ENCODE results near the gene C12orf42. TPM values are rescaled to one million over a fixed set of nuclear protein-coding genes. Genes with fewer than 3 reads are reported as not detected.

C12orf42 gene
- total and polyA plus RNA-seq, 2 of the 4 experiments (the other 2 are of a cell fraction) = not detected

GRCh38 chr12:103442822-103443221 lies 52.9 kb downstream of the C12orf42 start:
- Histone ChIP-seq H3K27ac (ENCODE audit: insufficient read depth, low read length) (no peak overlapping the region), H2BK120ac (ENCODE audit: low read depth, low read length) (no peak overlapping the region), H4K20me1 (ENCODE audit: insufficient read depth, low read length) (no peaks in the 10 kb centered on the region), H2AFZ (replicated peaks; ENCODE audit: low read length, poor library complexity) (no peak overlapping the region), H3K14ac (replicated peaks; ENCODE audit: low read depth, low read length) (no peak overlapping the region), H3K27me3 (ENCODE audit: control insufficient read depth, insufficient read depth, low read length) (no peaks in the 10 kb centered on the region), H3K56ac (ENCODE audit: extremely low read depth, insufficient read depth, low read length) (no peak overlapping the region), H2BK20ac (ENCODE audit: low read depth, low read length) (no peak overlapping the region), H4K5ac (ENCODE audit: low read depth, low read length) (no peak overlapping the region), H3K4me2 (ENCODE audit: low read depth, low read length) (no peak overlapping the region), H4K91ac (ENCODE audit: insufficient read depth, low read depth, low read length) (no peak overlapping the region), H3K9me3 (ENCODE audit: control insufficient read depth, insufficient read depth, low read length) (0 out of 2 replicates have a peak, but pooled peaks cover 2% of the 10 kb centered on the region), H2BK5ac (ENCODE audit: low read depth, low read length, poor library complexity, severe bottlenecking) (no peak overlapping the region), H3K36me3 (ENCODE audit: control insufficient read depth, insufficient read depth, low read length) (no peaks in the 10 kb centered on the region), H2BK15ac (ENCODE audit: low read depth, low read length) (no peak overlapping the region), H3K4me3 (ENCODE audit: insufficient read depth, low read depth, low read length) (no peak overlapping the region), H3K23ac (ENCODE audit: low read depth, low read length) (no peak overlapping the region), H3K9me1 (ENCODE audit: insufficient read depth, low read length) (no peaks in the 10 kb centered on the region), H4K8ac (ENCODE audit: low read depth in 2 of 2, low read length in 2 of 2) (no peak overlapping the region), H3K18ac (ENCODE audit: low read depth, low read length) (no peak overlapping the region), H3K79me1 (ENCODE audit: low read depth in 1 of 2, low read length in 2 of 2) (no peaks in the 10 kb centered on the region), H3K4me1 (ENCODE audit: control insufficient read depth, insufficient read depth, low read length) (no peaks in the 10 kb centered on the region), H2AK5ac (ENCODE audit: low read depth, low read length) (no peak overlapping the region), H3K4ac (ENCODE audit: low read depth, low read length) (no peak overlapping the region), H3K9ac (ENCODE audit: low read depth, low read length) (no peak overlapping the region), H2AK9ac (replicated peaks; ENCODE audit: low read depth, low read length, poor library complexity) (no peak overlapping the region)
- WGBS, 2 experiments (ENCODE audit: extremely low coverage in 2 of 2, insufficient read length in 1 of 2) = no CpG with 5 or more reads among the region's 3 CpGs
- dilution Hi-C loops (cut with HindIII; ENCODE audit: low sequenced_read_pairs, unreplicated experiment) = no loop called here
- DNase-seq = no peak
- intact Hi-C loops (cut with micrococcal nuclease) = no loop called here
- CTCF ChIA-PET = no interaction called here
- no peak for ATAC-seq (ENCODE audit: low read depth)
- TF ChIP-seq NFE2L2 (IDR thresholded peaks at IDR 0.05; ENCODE audit: low read depth, low read length) (no peak), MXI1 (IDR thresholded peaks at IDR 0.05; ENCODE audit: borderline replicate concordance, low read depth, low read length) (no peak), FOS (IDR thresholded peaks at IDR 0.05; ENCODE audit: low read depth, low read length) (no peak), MAFK (IDR thresholded peaks at IDR 0.05; ENCODE audit: low read depth, low read length) (no peak), RCOR1 (IDR thresholded peaks at IDR 0.05; ENCODE audit: insufficient replicate concordance, low read length) (no peak)
- BruUV-seq (replicated peaks) = no TSS peak
- POLR2A ChIA-PET (ENCODE audit: unreplicated experiment) = no interaction called here
- in situ Hi-C loops (cut with MboI; ENCODE audit: low sequenced_read_pairs) = no loop called here

Measured in IMR-90 (cell line).